ENCODE results near the gene AK8. TPM values are rescaled to one million over a fixed set of nuclear protein-coding genes. Genes with fewer than 3 reads are reported as not detected.

AK8 gene
- total RNA-seq, 1 experiment from 2014 or later, result 0.88 TPM

DNA sequence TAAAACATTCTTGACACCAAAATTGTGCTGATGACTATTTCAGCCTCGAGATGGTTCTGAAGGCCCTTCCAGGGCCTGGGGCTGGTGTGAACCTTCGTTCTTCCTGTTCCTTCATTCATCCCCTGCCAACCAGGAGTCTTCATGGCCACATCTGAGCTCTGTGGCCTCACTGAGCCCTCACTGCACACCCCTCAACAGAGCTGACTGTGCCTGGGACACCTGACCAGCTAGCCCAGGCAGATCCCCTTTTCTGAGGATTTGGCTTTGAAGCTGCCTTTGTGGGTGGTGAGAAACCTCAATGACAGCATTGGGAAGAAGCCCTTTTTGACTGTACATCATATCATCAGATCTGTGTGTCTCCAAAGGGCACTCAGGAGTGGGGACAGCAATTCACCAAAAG lies 13.8 kb downstream of the AK8 start:
- no peaks in the 10 kb centered on the region for H3K9me3 Mint-ChIP-seq (ENCODE audit: unreplicated experiment)
- no peak overlapping the region for H3K27ac Mint-ChIP-seq (ENCODE audit: unreplicated experiment)
- Histone ChIP-seq H3K4me1 (no peaks in the 10 kb centered on the region), H3K4me3 (ENCODE audit: low read depth, low read length) (no peak overlapping the region), H3K9me3 (no peaks in the 10 kb centered on the region), H3K27me3 (replicated peaks; ENCODE audit: control insufficient read depth, insufficient read depth, low read length) (no peaks in the 10 kb centered on the region), H3K36me3 (ENCODE audit: control insufficient read depth, insufficient read depth, low read length) (no peaks in the 10 kb centered on the region)
- no peak for DNase-seq
- BruUV-seq (replicated peaks), result no TSS peak
- intact Hi-C loops (cut with micrococcal nuclease; ENCODE audit: unreplicated experiment), result no loop called here
- no peaks in the 10 kb centered on the region for H3K4me1 Mint-ChIP-seq (ENCODE audit: low read depth, unreplicated experiment)
- TF ChIP-seq, protein P1, sequence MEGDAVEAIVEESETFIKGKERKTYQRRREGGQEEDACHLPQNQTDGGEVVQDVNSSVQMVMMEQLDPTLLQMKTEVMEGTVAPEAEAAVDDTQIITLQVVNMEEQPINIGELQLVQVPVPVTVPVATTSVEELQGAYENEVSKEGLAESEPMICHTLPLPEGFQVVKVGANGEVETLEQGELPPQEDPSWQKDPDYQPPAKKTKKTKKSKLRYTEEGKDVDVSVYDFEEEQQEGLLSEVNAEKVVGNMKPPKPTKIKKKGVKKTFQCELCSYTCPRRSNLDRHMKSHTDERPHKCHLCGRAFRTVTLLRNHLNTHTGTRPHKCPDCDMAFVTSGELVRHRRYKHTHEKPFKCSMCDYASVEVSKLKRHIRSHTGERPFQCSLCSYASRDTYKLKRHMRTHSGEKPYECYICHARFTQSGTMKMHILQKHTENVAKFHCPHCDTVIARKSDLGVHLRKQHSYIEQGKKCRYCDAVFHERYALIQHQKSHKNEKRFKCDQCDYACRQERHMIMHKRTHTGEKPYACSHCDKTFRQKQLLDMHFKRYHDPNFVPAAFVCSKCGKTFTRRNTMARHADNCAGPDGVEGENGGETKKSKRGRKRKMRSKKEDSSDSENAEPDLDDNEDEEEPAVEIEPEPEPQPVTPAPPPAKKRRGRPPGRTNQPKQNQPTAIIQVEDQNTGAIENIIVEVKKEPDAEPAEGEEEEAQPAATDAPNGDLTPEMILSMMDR (IDR thresholded peaks at IDR 0.05; ENCODE audit: insufficient read depth in 1 of 2, low read depth in 1 of 2, low read length in 1 of 2, severe bottlenecking in 1 of 2, unreplicated experiment in 1 of 2), result no peak
- CTCF ChIA-PET, result no interaction called here
- no peak overlapping the region for H3K4me3 Mint-ChIP-seq (ENCODE audit: unreplicated experiment)
- no peaks in the 10 kb centered on the region for H3K27me3 Mint-ChIP-seq (ENCODE audit: insufficient read depth, unreplicated experiment)
- no peaks in the 10 kb centered on the region for H3K36me3 Mint-ChIP-seq (ENCODE audit: insufficient read depth, unreplicated experiment)
- POLR2A ChIA-PET, result interaction anchor here (0.6 kb wide), 1 partner anchor 184 kb away, joined by 4 read pairs; no protein-coding TSS in a partner anchor

DNA sequence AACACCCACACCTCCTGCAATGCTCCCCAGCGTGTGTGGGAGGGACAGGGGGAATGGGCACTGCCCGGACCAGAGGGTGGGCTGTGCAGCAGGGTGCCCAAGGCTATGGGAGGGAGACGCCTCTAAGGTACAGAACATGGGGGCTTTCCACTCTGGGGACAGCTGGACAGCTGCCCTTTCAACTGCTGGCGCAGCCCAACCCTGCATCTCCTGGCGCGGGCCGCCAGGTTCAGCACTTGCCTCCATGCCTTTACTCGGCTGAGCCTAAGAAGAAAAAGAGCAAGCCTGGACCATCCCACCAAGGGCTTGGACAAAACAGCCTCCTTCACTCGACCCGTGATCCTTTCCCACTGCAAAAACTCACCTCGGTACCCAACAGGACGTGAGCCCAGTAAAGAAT lies 15.0 kb downstream of the AK8 start:
- no peaks in the 10 kb centered on the region for H3K36me3 ChIP-seq (ENCODE audit: control insufficient read depth, insufficient read depth, low read length)
- Mint-ChIP-seq H3K27me3 (ENCODE audit: insufficient read depth, unreplicated experiment) (peaks cover 3% of the 10 kb centered on the region), H3K36me3 (ENCODE audit: insufficient read depth, unreplicated experiment) (no peaks in the 10 kb centered on the region), H3K27ac (ENCODE audit: unreplicated experiment) (no peak overlapping the region), H3K4me3 (ENCODE audit: unreplicated experiment) (no peak overlapping the region), H3K9me3 (ENCODE audit: unreplicated experiment) (no peaks in the 10 kb centered on the region), H3K4me1 (ENCODE audit: low read depth, unreplicated experiment) (no peaks in the 10 kb centered on the region)
- DNase-seq, result no peak
- intact Hi-C loops (cut with micrococcal nuclease; ENCODE audit: unreplicated experiment), result no loop called here
- no TSS peak for BruUV-seq (replicated peaks)
- no peaks in the 10 kb centered on the region for H3K4me1 ChIP-seq
- POLR2A ChIA-PET, result interaction anchor here (0.6 kb wide), 1 partner anchor 502 kb away, joined by 5 read pairs; no protein-coding TSS in a partner anchor
- CTCF ChIA-PET, result no interaction called here
- TF ChIP-seq, protein P1 (IDR thresholded peaks at IDR 0.05; ENCODE audit: insufficient read depth in 1 of 2, low read depth in 1 of 2, low read length in 1 of 2, severe bottlenecking in 1 of 2, unreplicated experiment in 1 of 2), result no peak
- H3K27me3 ChIP-seq (replicated peaks; ENCODE audit: control insufficient read depth, insufficient read depth, low read length), result no peaks in the 10 kb centered on the region
- H3K9me3 ChIP-seq, result no peaks in the 10 kb centered on the region
- no peak overlapping the region for H3K4me3 ChIP-seq (ENCODE audit: low read depth, low read length)

DNA sequence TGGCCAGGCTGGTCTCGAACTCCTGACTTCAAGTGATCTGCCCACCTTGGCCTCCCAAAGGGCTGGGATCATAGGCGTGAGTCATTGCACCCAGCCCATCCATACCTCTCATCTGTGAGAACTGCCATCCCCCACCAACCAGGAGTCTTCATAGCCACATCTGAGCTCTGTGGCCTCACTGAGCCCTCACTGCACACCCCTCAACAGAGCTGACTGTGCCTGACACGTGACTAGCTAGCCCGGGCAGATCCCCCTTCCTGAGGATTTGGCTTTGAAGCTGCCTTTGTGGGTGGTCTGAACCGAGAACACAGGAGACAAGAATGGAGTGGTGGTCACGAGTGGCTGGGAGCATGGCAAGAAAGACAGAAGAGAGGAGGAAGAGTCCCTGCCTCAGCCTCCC lies 15.6 kb downstream of the AK8 start:
- no peak overlapping the region for H3K4me3 Mint-ChIP-seq (ENCODE audit: unreplicated experiment)
- intact Hi-C loops (cut with micrococcal nuclease; ENCODE audit: unreplicated experiment), result no loop called here
- H3K27me3 Mint-ChIP-seq (ENCODE audit: insufficient read depth, unreplicated experiment), result peaks cover 3% of the 10 kb centered on the region
- DNase-seq, result no peak
- H3K9me3 Mint-ChIP-seq (ENCODE audit: unreplicated experiment), result no peaks in the 10 kb centered on the region
- no peak overlapping the region for H3K27ac Mint-ChIP-seq (ENCODE audit: unreplicated experiment)
- H3K4me3 ChIP-seq (ENCODE audit: low read depth, low read length), result no peak overlapping the region
- POLR2A ChIA-PET, result interaction anchor here (0.6 kb wide), 1 partner anchor 501 kb away, joined by 5 read pairs; no protein-coding TSS in a partner anchor
- TF ChIP-seq, protein P1 (IDR thresholded peaks at IDR 0.05; ENCODE audit: insufficient read depth in 1 of 2, low read depth in 1 of 2, low read length in 1 of 2, severe bottlenecking in 1 of 2, unreplicated experiment in 1 of 2), result no peak
- H3K4me1 ChIP-seq, result no peaks in the 10 kb centered on the region
- CTCF ChIA-PET, result no interaction called here
- H3K9me3 ChIP-seq, result no peaks in the 10 kb centered on the region
- no peaks in the 10 kb centered on the region for H3K4me1 Mint-ChIP-seq (ENCODE audit: low read depth, unreplicated experiment)
- no peaks in the 10 kb centered on the region; the same call in 1 of the 2 replicates for H3K27me3 ChIP-seq (replicated peaks; ENCODE audit: control insufficient read depth, insufficient read depth, low read length)
- no peaks in the 10 kb centered on the region for H3K36me3 ChIP-seq (ENCODE audit: control insufficient read depth, insufficient read depth, low read length)
- no TSS peak for BruUV-seq (replicated peaks)
- no peaks in the 10 kb centered on the region for H3K36me3 Mint-ChIP-seq (ENCODE audit: insufficient read depth, unreplicated experiment)

Data from Caco-2 (cell line).